ENCODE results near the gene KCNH1. TPM values are rescaled to one million over a fixed set of nuclear protein-coding genes. Genes with fewer than 3 reads are reported as not detected.

KCNH1 gene
- total and polyA plus RNA-seq, 10 donors: not detected

DNA sequence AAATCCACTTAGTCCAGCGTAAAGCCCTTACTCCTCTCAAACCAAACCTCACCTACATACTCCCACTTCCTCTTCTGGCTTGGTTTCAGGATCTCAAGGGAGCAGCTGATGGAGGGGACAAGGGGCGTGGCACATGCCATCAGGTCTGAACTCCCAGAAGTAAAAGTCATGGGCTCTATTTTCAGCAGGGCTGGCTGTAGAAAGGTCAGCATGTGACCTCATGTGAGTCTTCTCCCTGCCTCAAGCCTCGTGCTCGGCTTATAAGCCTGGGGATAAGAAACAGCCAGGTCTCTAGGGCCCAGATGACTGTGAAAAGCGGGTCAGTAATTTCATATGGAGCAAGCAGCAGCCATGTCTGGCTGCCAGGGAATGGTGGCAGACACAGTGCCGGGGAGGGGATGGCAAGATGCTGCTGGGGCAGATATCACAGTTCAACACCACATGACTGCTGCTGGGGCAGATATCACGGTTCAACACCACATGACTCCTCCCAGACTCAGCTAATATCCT, 227.9 kb downstream of the KCNH1 start:
- Histone ChIP-seq H3K27ac (no peak overlapping the region), H3K4me1 (no peaks in the 10 kb centered on the region), H3K36me3 (no peaks in the 10 kb centered on the region), H3K4me3 (no peak overlapping the region), H3K9me3 (no peaks in the 10 kb centered on the region), H3K27me3 (replicated peaks in 1 of 7) (peaks cover 0 to 76% (median 0%) of the 10 kb centered on the region in 7 donors)
- TF ChIP-seq, protein P1, sequence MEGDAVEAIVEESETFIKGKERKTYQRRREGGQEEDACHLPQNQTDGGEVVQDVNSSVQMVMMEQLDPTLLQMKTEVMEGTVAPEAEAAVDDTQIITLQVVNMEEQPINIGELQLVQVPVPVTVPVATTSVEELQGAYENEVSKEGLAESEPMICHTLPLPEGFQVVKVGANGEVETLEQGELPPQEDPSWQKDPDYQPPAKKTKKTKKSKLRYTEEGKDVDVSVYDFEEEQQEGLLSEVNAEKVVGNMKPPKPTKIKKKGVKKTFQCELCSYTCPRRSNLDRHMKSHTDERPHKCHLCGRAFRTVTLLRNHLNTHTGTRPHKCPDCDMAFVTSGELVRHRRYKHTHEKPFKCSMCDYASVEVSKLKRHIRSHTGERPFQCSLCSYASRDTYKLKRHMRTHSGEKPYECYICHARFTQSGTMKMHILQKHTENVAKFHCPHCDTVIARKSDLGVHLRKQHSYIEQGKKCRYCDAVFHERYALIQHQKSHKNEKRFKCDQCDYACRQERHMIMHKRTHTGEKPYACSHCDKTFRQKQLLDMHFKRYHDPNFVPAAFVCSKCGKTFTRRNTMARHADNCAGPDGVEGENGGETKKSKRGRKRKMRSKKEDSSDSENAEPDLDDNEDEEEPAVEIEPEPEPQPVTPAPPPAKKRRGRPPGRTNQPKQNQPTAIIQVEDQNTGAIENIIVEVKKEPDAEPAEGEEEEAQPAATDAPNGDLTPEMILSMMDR (IDR thresholded peaks at IDR 0.05 in 8 of 11, conservative IDR thresholded peaks at IDR 0.05 in 3 of 11): no peak
- TF ChIP-seq POLR2AphosphoS5 (IDR thresholded peaks at IDR 0.05) (no peak), POLR2A (IDR thresholded peaks at IDR 0.05) (no peak)
- intact Hi-C loops (cut with DNase I; ENCODE audit: low total_unique reads): no loop called here
- DNase-seq: no peak
- WGBS, 5 donors: 58 to 71% (median 66%) methylated on average over 7 of the region's 7 CpGs

DNA sequence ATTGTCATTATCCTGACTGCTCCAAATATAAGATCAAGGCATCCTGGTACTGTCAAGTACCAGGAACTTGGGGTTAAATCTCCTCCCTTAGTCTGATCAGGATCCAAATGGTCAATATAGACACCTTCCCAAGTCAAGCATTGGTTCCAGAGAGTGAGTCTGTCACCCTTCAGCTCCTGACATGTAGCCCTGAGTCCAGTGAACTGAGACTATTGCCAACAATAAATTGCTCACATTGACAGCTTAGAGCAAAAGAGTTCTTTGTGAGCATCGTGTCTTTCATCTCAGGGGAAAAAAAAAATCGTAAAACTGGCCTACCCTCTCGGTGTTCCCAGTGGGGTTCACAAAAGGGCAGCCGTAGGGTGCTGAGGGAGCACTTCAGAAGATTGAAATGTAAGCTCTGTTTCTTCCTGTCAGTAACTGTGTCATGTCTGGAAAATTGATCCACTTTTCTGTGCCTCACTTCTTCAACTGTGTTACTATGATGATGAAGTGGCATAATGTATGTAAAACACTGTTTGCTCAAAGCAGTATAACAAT, 228.5 kb downstream of the KCNH1 start:
- Histone ChIP-seq H3K27me3 (replicated peaks in 1 of 7) (peaks cover 0 to 71% (median 0%) of the 10 kb centered on the region in 7 donors), H3K9me3 (no peaks in the 10 kb centered on the region), H3K36me3 (no peaks in the 10 kb centered on the region), H3K4me1 (no peaks in the 10 kb centered on the region), H3K4me3 (no peak overlapping the region), H3K27ac (no peak overlapping the region)
- DNase-seq: no peak
- intact Hi-C loops (cut with DNase I; ENCODE audit: low total_unique reads): no loop called here
- TF ChIP-seq, protein P1 (IDR thresholded peaks at IDR 0.05 in 8 of 11, conservative IDR thresholded peaks at IDR 0.05 in 3 of 11): no peak
- no peak for TF ChIP-seq POLR2AphosphoS5 (IDR thresholded peaks at IDR 0.05)
- no peak for TF ChIP-seq POLR2A (IDR thresholded peaks at IDR 0.05)
- 44 to 58% (median 54%) methylated on average over 4 of the region's 4 CpGs for WGBS, 5 donors

DNA sequence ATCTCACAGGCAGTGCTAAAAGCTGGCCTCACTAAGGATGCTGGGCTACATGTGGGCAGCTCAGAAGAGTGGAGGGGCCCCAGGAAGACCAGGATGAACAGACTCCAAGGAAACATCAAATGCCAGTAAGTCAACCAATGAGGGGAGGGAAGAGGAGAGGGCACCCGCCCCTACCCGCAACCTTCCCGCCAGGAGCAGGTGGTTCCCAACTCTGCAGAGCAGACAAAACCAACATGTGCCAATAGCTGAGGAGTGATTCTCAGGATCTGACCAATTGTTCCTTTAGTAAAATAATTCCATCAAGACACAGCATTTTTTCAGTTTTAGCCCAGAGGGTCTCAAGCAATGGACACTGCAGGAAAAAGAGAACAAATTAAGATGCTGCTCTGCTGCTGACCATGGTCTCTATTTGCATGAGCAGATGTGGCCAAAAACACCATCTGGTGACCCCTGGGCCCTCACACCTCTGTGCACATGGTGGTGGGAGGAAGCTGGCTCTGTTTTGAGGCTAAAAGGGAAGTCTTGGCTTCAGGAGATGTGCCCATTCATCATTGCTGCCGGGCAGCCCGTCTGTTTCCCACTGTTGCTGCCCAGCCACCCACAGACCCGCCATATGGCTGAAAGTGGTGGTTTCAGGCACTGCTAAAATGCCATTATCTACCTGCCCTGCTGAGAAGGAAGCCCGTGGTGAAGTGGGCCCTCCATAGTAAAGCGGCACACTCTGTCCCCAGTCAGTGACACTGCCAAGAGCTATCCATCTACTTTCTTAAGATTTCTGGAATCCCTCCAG, 231.8 kb downstream of the KCNH1 start:
- Histone ChIP-seq H3K27ac (no peak overlapping the region), H3K4me1 (no peaks in the 10 kb centered on the region), H3K27me3 (replicated peaks in 1 of 7) (peaks cover 0 to 48% (median 0%) of the 10 kb centered on the region in 7 donors), H3K36me3 (no peaks in the 10 kb centered on the region), H3K4me3 (no peak overlapping the region), H3K9me3 (no peaks in the 10 kb centered on the region)
- intact Hi-C loops (cut with DNase I; ENCODE audit: low total_unique reads): no loop called here
- TF ChIP-seq POLR2AphosphoS5 (IDR thresholded peaks at IDR 0.05) (no peak), POLR2A (IDR thresholded peaks at IDR 0.05) (no peak)
- TF ChIP-seq, protein P1 (IDR thresholded peaks at IDR 0.05 in 8 of 11, conservative IDR thresholded peaks at IDR 0.05 in 3 of 11): no peak
- WGBS, 5 donors: 42 to 48% (median 48%) methylated on average over 8 of the region's 8 CpGs
- DNase-seq: no peak

- H3K27ac ChIP-seq: no peak overlapping the region
- DNase-seq: no peak
- no peaks in the 10 kb centered on the region for H3K36me3 ChIP-seq
- H3K9me3 ChIP-seq: no peaks in the 10 kb centered on the region
- WGBS, 5 donors: 60 to 77% (median 70%) methylated on average over 2 of the region's 2 CpGs
- H3K4me1 ChIP-seq: no peaks in the 10 kb centered on the region
- no peak overlapping the region for H3K4me3 ChIP-seq
- H3K27me3 ChIP-seq (replicated peaks in 1 of 7): peaks cover 0 to 39% (median 0%) of the 10 kb centered on the region in 7 donors
- intact Hi-C loops (cut with DNase I; ENCODE audit: low total_unique reads): no loop called here
- TF ChIP-seq, protein P1 (IDR thresholded peaks at IDR 0.05 in 8 of 11, conservative IDR thresholded peaks at IDR 0.05 in 3 of 11): no peak
- no peak for TF ChIP-seq POLR2AphosphoS5 (IDR thresholded peaks at IDR 0.05)
- no peak for TF ChIP-seq POLR2A (IDR thresholded peaks at IDR 0.05)
These were observed 233.1 kb downstream of the KCNH1 start for GRCh38 chr1:210900820-210901219.
